CD4-positive, alpha-beta T cell treated with Interferon gamma for 1 hour (primary cell): ENCODE data around the gene AGAP3.

Experiments
- DNase-seq: peaks from one replicate; pipeline ENCODE4 v3.0.0-alpha.2; 2020

Gene AGAP3

DNA sequence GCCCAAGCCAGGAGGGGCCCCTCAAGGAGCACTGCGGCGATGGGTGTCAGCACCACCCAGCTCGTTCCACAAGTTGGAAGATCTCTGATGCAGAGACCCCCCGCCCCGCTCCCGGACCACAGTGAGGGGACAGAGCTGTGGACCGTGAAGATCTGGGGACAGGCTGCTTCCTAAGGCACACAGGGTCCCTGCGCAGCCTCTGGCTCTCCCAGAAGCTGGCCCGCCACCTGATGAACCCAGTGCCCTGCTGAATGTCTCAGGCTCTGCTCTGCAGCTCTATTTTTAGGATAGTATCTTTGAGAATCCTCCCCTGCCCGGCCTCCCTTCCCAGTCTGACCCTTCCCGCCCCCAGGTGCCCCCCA is 51.5 kb downstream of the AGAP3 start:
- no peak for DNase-seq

DNA sequence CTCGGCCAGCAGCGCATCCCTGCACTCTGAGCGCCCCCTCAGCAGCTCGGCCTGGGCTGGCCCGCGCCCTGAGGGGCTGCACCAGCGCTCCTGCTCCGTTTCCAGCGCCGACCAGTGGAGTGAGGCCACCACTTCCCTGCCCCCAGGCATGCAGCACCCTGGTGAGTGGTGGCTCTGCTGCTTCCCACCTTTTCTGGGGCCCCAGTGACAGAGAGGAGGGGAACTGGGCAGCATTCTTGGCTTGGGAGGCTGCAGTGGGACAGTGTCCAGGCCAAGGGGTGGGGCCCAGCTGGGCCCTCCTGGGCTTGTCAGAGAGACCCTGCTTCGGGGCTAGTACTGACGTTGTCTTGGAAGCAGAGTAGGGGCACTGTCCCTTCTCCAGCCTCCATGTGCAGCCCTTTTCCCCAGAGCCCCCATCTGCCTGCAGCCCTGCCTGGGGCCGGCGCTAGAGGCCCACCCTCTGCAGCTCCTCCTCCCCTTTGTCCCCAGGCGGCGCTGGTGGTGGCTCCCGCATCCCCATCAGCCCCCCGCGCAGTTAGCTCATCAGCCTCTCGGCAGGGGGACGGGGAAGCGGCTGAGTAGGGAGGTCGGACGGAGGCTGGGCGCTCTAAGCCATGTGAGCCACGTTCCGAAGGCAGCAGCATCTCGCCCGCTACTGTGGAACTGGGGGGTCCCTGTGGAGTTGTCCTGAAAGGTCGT is 52.0 kb downstream of the AGAP3 start:
- no peak for DNase-seq

DNA sequence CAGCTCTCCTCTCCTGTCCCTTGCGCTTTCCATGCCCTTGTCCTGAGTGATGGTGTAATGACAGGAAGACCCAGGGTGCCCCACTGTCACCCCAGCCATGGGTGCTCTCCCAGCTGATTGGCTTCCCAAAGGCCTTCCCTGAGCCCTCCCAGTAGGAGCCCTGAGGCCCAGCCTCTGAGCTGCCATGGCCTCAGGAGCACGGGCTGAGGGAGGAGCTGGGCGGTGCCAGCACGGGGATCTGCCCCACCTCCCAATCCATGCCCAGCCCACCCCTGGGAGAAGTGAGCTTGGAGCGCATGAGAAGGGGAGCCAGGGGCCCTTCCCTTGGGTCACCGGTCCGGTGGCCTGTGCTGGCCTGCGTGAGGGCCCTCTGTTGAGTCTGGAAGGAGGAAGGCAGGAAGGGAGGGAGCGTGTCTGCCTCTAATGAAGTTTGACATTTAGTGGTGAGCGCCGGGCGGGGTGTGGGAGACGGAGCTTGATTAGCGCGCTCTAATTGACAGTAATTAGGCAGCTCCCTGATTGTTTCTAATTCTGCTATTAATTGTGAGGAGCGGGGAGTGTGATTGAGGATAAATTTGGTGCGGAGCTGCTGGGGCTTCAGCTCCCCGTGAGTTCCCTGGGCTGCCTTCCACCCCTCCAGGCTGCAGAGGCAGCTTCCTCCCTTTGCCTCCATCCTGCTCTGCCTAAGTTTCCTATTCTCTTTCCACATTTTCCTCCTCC is 53.0 kb downstream of the AGAP3 start:
- no peak for DNase-seq

DNA sequence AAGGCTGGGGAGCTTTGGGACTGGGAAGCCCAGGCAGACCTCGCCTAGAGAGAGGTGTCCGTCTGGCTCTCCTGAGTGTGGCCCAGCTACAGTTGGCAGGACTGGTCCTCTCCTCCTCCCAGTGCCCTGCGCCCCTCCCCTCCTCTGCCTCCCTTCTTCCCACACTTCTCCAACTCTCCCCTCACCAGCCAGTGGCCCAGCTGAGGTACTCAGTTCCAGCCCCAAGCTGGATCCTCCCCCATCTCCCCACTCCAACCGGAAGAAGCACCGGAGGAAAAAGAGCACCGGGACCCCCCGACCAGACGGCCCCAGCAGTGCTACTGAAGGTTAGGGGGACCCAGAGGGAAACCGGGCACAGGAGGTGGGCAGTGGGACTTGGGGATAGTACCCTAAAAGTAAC is 53.5 kb downstream of the AGAP3 start:
- DNase-seq: no peak

DNA sequence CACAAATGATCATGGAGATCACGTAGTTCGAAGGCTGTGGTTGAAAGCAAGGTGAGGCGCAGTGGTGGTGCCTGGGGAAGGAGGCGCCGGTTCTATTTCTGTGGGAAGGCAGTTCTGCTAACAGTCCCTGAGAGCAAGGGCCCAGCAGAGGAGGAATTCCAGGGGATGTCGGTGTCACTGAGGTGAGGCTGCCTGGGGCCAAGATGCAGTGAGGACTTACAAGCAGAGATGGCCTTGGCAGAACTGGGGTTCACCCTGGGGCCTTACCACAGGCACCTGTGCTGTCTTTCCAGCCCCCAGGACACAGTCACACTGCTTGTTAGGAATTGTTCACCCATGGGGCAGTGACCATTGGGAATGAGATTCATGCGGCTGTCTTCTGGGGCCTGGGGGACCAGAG is 54.6 kb downstream of the AGAP3 start:
- DNase-seq: no peak

DNA sequence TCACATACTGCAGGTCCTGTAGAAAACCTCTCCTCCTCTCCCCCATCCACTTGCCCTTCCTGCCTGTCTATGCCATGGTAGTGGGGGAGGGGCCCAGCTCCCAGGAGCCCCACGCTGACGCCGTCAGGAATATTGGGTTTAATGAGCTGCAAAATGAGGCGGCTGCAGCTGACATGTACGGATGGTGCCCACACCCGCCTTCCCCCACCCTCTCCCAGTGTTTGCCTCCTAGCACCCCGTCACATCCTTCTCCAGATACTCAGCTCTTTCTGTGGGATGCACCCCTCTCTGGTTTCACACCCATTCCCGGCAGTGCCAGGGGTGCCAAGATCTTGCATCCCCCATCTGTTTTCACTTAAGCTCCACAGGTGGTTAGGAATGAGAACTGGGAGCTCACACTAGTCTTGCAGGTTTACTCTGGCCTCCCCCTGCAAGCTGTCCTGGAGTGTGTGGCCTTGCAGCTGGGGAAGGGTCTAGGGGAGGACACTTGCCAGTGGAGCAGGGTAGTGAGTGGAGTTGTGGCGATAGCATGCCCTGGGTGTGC is 55.1 kb downstream of the AGAP3 start:
- no peak for DNase-seq

DNA sequence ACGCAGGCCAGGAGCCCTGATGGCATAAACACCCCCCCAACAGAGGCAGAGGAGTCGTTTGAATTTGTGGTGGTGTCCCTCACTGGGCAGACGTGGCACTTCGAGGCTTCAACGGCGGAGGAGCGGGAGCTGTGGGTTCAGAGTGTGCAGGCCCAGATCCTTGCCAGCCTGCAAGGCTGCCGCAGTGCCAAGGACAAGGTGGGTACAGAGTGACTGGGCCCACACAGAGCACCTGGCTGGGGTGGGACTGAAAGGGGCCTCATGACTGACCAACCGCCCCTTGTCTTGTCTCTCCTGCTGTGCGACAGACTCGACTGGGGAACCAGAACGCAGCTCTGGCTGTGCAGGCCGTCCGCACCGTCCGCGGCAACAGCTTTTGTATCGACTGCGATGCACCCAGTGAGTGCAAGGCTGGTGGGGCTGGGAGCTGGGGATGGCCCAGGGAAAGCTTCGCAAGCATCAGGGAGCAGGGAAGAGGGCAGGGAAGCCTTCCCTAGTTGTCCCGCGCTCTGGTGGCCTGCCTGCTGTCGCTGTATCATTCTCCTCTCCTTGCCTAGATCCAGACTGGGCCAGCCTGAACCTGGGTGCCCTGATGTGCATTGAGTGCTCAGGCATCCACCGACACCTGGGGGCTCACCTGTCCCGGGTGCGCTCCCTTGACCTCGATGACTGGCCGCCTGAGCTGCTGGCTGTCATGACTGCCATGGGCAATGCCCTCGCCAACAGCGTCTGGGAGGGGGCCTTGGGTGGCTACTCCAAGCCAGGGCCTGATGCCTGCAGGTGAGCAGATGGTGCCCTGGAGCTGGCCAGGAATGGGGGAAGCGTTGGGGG is 55.8 kb downstream of the AGAP3 start:
- DNase-seq: no peak

DNA sequence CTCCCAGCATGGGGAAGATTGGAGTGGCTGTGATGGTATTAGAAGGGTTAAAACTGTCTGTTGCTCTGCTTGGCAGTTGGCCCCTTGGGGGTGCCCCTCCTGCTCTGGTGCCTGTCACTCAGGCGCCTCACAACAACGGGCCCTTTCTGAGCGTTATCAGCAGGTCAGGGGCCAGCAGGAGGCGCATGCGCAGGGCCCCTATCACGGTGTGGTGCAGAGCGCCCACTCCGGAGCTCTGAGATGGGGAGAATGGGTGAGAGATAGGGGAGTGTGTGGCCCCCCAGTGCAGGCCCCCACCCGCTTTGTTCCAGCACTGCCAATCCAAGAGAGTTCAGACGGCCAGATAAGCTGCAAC is 56.4 kb downstream of the AGAP3 start:
- DNase-seq: no peak

DNA sequence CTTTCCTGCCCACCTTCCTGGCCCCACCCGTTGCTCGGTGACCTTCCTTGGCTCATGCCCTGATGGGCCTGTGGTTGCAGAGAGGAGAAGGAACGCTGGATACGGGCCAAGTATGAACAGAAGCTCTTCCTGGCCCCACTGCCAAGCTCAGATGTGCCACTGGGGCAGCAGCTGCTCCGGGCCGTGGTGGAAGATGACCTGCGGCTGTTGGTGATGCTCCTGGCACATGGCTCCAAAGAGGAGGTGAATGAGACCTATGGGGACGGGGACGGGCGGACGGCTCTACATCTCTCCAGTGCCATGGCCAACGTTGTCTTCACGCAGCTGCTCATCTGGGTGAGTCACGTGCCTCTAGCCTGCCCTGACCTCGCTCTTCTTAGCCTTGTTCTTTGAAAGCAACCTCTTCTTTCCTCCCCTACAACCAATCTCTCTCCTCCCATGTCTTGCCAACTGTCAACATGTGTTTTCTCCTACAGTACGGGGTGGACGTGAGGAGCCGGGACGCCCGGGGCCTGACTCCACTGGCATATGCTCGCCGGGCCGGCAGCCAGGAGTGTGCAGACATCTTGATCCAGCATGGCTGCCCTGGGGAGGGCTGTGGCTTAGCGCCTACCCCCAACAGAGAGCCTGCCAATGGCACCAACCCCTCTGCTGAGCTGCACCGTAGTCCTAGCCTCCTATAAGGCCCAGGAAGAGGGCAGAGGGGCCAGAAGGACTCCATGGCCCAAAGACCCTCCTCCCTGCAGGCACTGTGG is 57.2 kb downstream of the AGAP3 start:
- DNase-seq: no peak

DNA sequence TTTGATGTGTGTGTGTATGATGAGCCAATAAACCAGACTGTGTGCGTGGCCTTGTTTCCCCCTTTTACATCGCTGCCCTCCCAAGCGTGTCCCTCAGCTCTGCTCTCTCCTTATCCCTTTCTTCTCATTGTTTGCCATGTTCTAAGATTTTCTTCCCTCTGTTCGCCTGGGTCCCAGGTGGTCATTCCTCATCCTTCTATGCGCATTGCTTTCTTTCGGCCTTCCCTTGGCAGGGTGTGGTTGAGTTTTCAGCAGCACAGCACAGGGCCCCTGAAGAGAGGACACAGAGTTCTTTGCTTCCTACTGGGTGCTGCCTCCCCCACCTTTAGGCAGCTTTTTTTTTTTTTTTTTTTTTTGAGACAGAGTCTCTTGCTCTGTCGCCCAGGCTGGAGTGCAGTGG is 58.1 kb downstream of the AGAP3 start:
- DNase-seq: no peak

DNA sequence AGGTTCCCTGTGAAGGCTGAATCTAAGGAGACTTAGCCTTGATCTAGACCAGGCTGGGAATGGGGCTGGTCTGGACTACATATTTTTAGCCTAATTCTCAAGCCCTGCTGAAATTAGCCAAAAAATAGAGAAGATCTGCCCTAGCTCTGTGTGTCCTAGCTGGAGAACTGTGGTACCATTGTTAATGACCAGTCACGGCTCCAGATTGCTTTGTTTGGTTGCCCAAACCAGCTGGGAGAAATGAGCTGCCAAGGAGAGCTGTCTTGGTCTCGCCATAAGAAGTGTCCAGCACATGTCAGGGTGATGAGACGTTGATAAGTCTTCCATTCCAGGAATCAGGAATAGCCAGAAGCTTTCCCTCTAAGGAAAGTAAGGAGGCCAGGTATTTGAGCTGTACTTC is 60.5 kb downstream of the AGAP3 start:
- no peak for DNase-seq

DNA sequence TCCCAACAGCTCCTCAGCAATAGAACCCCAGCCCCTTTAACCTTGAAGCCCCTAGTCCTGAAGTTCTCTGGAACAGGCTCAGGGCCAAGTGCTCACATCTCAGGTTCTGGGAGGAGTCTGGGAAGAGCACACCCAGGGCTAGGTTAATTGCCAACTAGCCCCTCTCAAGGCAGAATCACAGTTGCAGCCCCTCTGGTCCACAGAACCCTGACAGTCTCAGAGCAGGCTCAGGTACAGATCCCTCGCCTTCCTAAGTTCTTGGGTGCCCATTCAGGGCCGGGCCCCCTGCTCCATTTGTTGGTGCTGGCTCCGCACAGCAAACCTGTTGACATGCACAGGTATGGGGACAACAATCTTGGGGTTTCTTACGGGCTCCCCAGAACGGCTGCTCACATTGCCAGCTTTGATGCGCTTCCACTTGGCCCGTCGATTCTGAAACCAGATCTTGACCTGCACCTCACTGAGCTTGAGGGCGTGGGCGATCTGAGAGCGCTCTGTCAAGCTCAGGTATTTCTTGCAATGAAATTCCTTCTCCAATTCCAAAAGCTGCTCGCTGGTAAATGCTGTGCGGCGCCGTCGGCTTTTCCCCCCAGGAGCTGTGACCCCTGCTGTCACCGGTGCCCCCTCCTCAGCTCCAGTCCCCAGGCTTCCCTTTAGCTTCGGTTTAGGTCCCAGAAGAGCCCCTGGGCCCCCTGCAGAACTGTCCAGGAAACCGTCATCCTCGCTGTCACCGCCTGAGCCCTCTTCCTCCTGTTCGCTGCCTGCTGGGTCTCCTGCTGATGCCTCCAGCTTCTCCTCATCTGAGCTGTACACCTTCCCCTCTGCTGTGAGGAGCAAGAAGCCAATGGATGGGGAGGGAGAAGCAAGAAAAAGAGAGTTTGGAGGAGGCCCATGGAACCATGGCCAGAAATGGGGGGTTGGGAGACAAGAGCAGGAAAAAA is 62.3 kb downstream of the AGAP3 start:
- no peak for DNase-seq

DNA sequence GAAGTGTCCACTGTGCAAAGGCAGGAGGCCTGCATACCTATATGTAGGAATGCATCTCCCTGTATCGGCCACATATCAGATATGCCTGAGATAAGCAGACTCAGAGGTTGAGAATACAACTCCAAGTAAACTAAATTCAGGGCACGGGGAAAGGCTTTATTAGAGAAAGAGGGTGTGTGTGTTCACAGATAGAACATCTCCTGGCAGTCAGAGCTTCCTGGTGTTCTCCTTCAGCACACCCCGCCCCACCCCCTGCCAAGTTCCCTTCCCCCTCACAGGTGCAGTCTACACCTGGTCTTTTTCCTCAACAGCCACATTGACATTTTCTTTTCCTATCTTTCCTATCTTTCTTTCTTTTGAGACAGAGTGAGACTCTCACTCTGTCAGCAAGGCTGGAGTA is 64.1 kb downstream of the AGAP3 start:
- DNase-seq: no peak

DNA sequence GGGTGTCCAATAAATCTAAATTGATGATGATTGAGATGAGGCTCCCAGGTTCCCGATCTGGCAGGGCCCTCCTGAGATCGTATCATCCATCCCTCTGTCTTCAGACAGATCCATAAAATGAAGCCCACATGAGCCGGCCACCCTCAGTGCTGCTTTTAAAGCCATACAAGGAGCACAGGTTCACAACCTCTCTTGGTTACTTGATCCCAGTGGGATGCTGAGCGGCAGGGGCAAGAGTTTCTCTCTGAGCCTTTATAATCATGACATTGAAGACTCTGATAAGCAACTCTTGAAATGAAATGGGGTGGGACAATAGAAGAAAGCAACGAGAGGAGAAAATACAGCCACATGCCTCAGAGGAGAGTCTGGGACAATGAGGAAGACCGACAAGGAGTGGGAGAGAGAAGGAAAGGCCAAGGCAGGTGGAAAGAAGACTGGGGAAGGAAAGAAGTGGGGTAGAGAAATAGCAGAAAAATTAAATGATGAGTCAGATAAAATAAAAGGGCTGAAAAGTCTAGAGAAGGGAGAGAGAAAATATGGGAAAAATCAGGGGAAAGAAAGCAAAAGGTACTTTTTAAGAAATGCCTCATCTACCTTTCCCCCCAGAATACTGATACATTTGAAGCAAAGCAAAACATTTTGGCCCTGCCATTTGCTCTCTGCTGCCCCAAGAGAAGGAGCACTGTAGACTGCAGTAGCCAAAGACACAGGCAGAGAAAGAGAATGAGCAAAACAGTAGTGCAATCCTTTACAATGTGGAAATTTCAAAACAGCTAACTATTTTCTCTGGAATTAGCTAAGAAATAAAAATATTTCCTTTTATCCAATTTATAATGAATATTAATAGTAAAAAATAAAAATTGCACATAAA is 66.6 kb downstream of the AGAP3 start:
- DNase-seq: no peak

DNA sequence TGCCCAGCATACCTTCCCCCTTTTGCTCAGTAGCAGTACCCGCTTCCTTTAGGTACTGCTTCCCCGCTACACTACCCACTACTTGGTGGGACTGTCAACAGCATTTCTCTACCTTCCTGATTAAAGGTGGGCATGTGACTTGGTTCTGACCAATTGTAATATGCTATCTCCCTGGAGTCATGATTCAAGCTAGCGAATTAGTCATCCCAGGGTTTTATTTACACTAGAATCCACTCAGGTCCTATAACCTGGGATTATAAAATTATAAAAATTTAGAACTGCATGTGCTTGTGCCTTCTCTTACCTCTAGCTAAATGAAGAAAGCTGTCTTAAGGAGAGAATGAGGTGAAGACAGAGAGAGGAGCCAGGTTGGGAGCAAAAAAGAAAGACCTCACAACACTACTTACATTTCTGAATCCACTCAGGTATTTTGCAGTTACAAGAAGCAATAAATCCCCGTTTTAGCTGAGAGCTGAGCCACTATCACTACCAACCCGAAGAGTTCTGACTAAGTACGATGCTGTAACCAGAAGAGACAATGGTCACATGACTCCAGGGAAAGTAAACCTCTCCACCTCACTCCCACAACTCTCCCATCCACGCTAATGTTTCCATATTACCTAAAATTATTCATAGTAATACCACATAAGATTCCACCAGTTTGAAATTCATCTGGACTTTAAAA is 71.5 kb downstream of the AGAP3 start:
- no peak for DNase-seq

DNA sequence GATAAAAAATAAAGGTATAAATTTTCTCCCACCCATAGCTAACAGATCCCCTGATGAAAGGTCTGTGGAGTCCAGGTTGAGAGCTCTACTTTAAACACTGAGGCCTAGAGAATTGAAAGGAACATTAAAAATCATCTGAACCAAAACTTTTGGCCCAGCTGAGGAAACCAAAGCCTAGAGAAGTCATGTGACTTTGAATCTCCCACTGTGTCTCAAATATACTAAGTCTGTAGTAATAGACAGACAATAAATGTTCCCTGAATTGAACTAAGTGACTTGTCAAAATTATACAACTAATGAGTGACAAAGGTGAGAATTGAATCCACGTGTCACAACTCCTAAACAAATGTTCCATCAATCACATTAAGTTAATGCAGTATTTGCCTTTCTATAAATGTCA is 75.5 kb downstream of the AGAP3 start:
- no peak for DNase-seq

DNA sequence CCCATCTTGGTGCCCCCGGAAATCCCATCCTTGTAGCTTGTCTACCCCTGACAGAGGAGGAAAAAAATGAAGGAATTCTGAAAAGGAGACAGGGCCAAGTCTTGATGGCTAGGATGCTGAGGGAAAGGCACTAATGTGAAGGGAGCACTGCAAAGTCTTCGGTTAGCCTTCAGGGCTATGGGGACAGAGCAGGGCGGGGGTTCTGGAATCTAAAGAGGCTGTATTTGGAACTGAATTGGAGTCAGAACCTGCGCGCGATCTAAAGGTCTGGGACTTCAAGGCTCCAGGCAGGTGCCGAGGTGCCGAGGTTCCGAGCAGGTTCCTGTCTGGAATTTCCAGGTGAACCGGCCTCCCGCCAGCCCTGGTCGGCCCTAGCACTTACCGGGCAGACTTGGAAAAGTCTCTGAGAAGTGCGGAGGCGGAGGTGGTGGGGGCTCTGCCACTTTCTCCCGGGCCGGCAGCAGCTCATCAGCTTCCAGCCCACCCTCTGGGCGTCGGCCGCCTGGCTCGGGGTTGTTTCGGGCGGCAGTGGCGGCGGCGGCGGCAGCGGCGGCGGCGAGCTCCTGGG is 80.4 kb downstream of the AGAP3 start:
- no peak for DNase-seq

DNA sequence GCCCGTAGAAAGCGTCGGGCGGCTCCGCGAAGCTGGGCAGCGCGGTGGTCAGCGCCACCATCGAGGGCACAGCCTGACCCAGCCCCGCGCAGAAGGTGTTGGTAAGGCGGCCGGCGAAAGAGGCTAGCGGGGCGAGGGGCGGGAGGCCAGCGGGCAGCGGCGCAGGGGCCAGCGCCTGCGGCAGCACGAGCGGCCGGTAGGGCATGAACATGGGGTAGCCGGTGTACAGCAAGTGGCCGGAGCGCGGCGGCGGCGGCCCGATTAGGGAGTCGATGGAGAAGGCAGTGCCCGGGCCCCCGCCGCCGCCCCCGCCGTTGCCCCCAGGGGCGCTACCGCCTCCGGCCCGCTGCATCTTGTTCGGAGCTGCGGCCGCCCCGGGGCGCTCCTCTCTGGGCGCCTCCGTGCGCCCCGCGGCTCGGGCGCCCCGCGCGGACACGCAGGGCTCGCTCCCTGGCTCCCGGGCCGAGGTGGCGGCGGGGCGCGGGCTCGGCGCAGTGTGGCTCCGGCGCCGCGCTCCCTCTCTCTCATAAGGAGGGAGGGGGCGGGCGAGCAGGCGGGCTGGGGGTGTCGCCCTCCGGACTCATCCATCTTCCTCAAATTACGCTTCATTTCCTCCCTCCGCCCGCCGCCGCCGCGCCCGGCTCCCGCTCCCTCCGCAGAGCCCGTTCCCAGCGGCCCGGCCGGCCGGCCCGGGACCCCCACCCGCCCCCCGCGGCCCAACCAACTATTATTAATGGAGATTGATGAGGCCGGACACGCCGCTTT is 81.1 kb downstream of the AGAP3 start, which contains the start of gene GBX1:
GBX1 (minus strand) TSS at position 498 of the 765 bp plus-strand sequence; CDS start at position 352, 146 bp downstream.
- no peak for DNase-seq
